ENCODE results near the gene JAZF1.

DNA sequence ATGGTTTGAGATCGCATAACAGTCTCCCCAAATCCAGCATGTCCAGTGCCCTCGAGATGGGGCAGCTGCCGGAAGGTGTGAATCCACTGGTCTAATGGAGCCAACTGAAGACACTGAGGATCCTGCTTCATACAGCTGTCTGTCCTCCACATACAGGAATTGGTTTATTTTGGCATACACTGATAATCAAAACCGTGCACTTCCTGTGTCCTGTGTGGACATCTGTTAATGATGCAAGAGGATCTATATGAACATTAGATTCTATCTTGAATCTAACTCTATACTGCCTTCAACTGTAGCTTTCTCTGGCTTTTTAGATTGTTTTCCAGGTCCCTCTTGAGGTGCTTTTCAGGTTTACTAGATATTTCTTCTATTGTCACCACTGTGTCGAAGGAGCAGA, 3.0 kb upstream of the JAZF1 start:
- no peak for TF ChIP-seq EP300 (IDR thresholded peaks at IDR 0.05)
- TF ChIP-seq, protein P1, sequence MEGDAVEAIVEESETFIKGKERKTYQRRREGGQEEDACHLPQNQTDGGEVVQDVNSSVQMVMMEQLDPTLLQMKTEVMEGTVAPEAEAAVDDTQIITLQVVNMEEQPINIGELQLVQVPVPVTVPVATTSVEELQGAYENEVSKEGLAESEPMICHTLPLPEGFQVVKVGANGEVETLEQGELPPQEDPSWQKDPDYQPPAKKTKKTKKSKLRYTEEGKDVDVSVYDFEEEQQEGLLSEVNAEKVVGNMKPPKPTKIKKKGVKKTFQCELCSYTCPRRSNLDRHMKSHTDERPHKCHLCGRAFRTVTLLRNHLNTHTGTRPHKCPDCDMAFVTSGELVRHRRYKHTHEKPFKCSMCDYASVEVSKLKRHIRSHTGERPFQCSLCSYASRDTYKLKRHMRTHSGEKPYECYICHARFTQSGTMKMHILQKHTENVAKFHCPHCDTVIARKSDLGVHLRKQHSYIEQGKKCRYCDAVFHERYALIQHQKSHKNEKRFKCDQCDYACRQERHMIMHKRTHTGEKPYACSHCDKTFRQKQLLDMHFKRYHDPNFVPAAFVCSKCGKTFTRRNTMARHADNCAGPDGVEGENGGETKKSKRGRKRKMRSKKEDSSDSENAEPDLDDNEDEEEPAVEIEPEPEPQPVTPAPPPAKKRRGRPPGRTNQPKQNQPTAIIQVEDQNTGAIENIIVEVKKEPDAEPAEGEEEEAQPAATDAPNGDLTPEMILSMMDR (IDR thresholded peaks at IDR 0.05) = no peak
